UCSD-AML1 (cell line): Measurements from ENCODE around the gene CAPN5.
A peak's percentile ranks its signal among the peaks of the same experiment; 100 is the strongest.
"Not testable (repeated sequence)": the region's sequence is repeated elsewhere in the genome, so short reads cannot be mapped to it uniquely, and the experiment has no call there.

Source experiments
- DNase-seq: peaks from one replicate; lab custom pipeline; 2025; ENCODE audit not compliant: unreplicated experiment; lab: John Stamatoyannopoulos, UW

Gene CAPN5

GRCh38 chr11:77042111-77042726 is 24.6 kb upstream of the CAPN5 start:
- DNase-seq: no peak

- no peak for DNase-seq
These were observed 22.4 kb upstream of the CAPN5 start for GRCh38 chr11:77044356-77044755.

- no peak for DNase-seq
These were observed 21.9 kb upstream of the CAPN5 start for GRCh38 chr11:77044886-77045285.

DNA sequence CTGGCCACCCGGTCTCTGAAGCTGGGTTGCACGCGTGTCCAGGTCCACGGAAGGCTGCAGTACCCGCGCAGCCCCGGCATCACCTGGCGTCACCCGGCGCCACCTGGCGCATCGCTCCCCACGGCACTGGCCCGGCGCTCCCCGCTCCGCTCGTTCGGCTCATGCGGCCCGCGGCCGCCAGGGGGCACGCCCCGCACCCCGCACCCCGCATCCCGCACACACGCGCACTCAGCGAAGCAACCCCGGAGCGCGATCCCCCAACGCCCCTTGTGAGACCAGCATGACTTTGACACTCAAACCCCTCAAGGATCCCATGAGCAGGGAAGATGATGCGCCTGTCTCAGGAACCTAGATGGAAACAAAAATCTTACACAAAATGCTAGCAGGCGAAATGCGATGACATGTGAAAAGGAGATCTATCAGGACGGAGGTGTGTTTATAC is 20.7 kb upstream of the CAPN5 start:
- DNase-seq: no peak

GRCh38 chr11:77047007-77047927 is 19.5 kb upstream of the CAPN5 start:
- DNase-seq: peak; percentile 32

DNA sequence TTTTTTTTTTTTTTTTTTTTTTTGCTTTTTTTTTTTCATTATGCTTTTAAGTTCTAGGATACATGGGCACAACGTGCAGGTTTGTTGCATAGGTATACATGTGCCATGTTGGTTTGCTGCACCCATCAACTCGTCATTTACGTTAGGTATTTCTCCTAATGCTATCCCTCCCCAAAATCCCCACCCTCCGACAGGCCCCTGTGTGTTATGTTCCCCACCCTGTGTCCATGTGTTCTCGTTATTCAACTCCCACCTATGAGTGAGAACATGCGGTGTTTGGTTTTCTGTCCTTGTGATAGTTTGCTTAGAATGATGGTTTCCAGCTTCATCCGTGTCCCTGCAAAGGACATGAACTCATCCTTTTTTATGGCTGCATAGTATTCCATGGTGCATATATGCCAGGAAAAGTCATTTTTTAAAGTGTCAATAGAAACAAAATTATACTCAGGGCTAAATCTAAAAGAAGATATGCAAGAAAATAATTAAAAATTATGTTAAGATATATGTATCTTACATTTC is 18.8 kb upstream of the CAPN5 start:
- not testable (repeated sequence) for DNase-seq

GRCh38 chr11:77049026-77049425 is 17.7 kb upstream of the CAPN5 start:
- DNase-seq: no peak

- no peak for DNase-seq
These were observed 15.3 kb upstream of the CAPN5 start for GRCh38 chr11:77051511-77051910.

DNA sequence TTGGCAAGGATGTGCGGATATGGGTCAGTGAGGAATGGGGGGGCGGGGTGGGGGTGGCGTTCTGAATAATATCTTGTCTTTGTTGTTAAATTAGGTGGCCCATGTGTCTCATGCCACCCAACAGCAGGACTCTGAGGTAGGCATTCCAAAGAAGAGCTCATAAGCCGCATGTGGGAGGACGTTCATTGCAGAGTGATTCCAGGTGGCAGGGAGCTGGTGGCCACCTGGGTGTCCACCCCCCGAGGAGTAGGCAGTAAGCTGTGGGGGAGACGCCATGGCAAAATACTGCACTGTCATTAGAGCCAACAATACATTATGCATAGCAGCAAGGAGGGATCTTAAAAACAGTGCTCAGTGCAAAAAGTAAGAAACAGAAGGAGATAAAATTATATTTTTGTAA is 14.3 kb upstream of the CAPN5 start:
- DNase-seq: no peak

DNA sequence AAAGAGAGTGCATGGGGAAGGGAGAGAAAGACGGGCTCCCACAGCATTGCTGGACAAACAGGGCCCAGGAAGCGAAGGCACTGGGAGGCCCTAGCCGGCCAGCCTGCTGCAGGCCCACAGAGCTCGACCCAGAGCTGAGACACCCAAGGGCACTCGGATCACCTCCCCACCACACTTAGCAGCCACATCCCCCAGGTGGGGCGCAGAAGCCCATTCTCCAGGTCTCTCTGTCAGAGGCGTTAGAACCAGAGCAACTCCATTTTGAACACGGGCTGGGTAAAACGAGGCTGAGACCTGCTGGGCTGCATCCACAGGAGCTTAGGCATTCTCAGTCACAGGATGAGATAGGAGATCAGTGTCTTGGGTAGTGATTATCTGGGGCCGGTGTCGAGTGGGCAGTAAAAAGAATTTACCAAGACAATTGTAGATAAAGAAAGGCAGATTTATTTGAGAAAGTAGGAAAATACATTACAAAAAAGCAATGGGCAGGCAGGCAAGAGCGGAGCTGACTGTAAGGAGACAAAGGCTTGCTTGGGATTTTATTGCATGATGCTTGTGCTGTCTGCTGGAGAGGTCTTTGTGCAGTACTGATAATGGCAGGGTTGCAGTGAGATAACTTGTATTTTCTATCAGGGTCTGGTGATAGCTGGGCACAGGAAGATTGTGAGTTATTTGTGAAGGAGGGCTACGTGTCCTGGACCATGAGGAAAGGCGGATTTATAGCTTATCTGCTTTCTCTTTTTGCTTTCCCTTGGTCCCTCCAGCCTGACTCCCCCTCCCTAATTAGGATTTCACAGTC is 13.4 kb upstream of the CAPN5 start:
- no peak for DNase-seq

- no peak for DNase-seq
These were observed 12.7 kb upstream of the CAPN5 start for GRCh38 chr11:77054084-77054483.

DNA sequence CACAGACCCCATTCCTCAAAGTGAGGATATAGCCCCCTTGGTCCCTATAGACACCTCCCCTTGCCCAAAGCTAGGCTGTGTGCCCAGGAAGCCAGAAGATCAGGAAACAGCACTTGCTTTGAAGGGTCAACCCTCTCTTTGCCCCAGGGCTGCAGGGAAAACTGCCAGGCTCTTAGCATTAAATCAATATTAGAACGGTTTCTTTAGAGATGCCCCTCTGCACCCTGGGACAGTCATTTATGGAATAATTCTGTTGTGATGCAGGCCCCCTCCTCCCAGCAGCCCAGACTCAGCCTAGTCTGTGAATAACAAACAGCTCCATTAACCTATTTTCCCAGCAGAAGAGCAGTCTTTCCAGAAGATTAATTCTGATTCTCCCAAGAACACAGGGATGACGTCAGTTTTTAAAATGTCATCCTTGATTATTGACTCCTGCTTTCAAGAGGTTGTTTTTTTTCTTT is 11.6 kb upstream of the CAPN5 start:
- no peak for DNase-seq

GRCh38 chr11:77055913-77056312 is 10.9 kb upstream of the CAPN5 start:
- no peak for DNase-seq

GRCh38 chr11:77056814-77057402 is 9.9 kb upstream of the CAPN5 start:
- no peak for DNase-seq

- DNase-seq: no peak
These were observed 8.8 kb upstream of the CAPN5 start for GRCh38 chr11:77057938-77058474.

DNA sequence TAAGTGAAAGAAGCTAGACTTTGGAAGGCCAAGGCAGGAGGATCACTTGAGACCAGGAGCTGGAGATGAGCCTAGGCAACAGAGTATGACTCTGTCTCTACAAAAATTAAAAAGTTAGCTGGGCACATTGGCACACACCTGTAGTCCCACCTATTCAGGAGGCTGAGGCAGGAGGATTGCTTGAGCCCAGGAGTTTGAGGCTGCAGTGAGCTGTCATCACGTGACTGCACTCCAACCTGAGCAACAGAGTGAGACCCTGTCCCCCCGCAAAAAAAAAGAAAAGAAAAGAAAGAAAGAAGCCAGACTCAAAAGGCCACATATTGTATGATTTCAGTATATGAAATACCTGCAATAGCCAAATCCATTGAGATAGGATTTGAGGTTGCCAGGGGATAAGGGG is 7.9 kb upstream of the CAPN5 start:
- DNase-seq: no peak

GRCh38 chr11:77059806-77060205 is 7.0 kb upstream of the CAPN5 start:
- no peak for DNase-seq

GRCh38 chr11:77060234-77060633 is 6.5 kb upstream of the CAPN5 start:
- DNase-seq: no peak

- not testable (repeated sequence) for DNase-seq
These were observed 5.5 kb upstream of the CAPN5 start for GRCh38 chr11:77061258-77061657.

- DNase-seq: no peak
These were observed 3.8 kb upstream of the CAPN5 start for GRCh38 chr11:77062924-77063323.

GRCh38 chr11:77063407-77063806 is 3.4 kb upstream of the CAPN5 start:
- DNase-seq: no peak
